ENCODE data around the gene KIRREL1. TPM values are rescaled to one million over a fixed set of nuclear protein-coding genes. Genes with fewer than 3 reads are reported as not detected.
A peak's percentile ranks its signal among the peaks of the same experiment; 100 is the strongest.

The KIRREL1 gene
- total RNA-seq, 1 experiment from 2014 or later: 42.4 TPM

GRCh38 chr1:158112994-158113758 is 119.7 kb downstream of the KIRREL1 start:
- POLR2A ChIA-PET: no interaction called here
- Mint-ChIP-seq H3K9me3 (peaks cover 4% of the 10 kb centered on the region; the same call in 1 of the 2 replicates), H3K36me3 (peaks cover 9% of the 10 kb centered on the region), H3K27ac (peak overlapping the region; percentile 35; the same call in 1 of the 2 replicates), H3K4me3 (peak overlapping the region; percentile 79), H3K4me1 (peaks cover 51% of the 10 kb centered on the region), H3K27me3 (ENCODE audit: low read depth) (peaks cover 49% of the 10 kb centered on the region)
- DNase-seq (ENCODE audit: low spot score) (peak; percentile 65), ATAC-seq (peak; percentile 69)
- TF ChIP-seq CTCF (IDR thresholded peaks at IDR 0.05) (peak; percentile 19; the same call in 1 of the 2 replicates), RORB (CRISPR knock-in tag; IDR thresholded peaks at IDR 0.05) (no peak), FOXP1 (CRISPR knock-in tag; IDR thresholded peaks at IDR 0.05; ENCODE audit: borderline replicate concordance) (peak; percentile 47; the same call in 1 of the 2 replicates), EMX1 (CRISPR knock-in tag; IDR thresholded peaks at IDR 0.05) (peak; percentile 66; the same call in 1 of the 2 replicates), ZNF396 (CRISPR knock-in tag; IDR thresholded peaks at IDR 0.05; ENCODE audit: borderline replicate concordance) (no peak), ZNF263 (CRISPR knock-in tag; IDR thresholded peaks at IDR 0.05; ENCODE audit: low read depth) (peak; percentile 81), CBFB (CRISPR knock-in tag; IDR thresholded peaks at IDR 0.05; ENCODE audit: low read depth) (peak; percentile 39; the same call in 1 of the 2 replicates), ZNF423 (CRISPR knock-in tag; IDR thresholded peaks at IDR 0.05) (0 out of 2 replicates have a peak, but pooled peaks have one; percentile 6), FOXK1 (CRISPR knock-in tag; IDR thresholded peaks at IDR 0.05) (0 out of 2 replicates have a peak, but pooled peaks have one; percentile 40), SP1 (CRISPR knock-in tag; conservative IDR thresholded peaks at IDR 0.05) (no peak), KAT7 (CRISPR knock-in tag; IDR thresholded peaks at IDR 0.05; ENCODE audit: borderline replicate concordance) (0 out of 2 replicates have a peak, but pooled peaks have one; percentile 46)
- TF ChIP-seq, protein P1, sequence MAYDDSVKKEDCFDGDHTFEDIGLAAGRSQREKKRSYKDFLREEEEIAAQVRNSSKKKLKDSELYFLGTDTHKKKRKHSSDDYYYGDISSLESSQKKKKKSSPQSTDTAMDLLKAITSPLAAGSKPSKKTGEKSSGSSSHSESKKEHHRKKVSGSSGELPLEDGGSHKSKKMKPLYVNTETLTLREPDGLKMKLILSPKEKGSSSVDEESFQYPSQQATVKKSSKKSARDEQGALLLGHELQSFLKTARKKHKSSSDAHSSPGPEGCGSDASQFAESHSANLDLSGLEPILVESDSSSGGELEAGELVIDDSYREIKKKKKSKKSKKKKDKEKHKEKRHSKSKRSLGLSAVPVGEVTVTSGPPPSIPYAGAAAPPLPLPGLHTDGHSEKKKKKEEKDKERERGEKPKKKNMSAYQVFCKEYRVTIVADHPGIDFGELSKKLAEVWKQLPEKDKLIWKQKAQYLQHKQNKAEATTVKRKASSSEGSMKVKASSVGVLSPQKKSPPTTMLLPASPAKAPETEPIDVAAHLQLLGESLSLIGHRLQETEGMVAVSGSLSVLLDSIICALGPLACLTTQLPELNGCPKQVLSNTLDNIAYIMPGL (CRISPR knock-in tag; IDR thresholded peaks at IDR 0.05): peak; percentile 72; the same call in 1 of the 2 replicates
- CTCF ChIA-PET: interaction anchor here (0.5 to 14.7 kb wide), 23 partner anchors 8 to 162 kb away, joined by 3 to 475 read pairs (median 5); partner anchors contain the start of gene KIRREL1

DNA sequence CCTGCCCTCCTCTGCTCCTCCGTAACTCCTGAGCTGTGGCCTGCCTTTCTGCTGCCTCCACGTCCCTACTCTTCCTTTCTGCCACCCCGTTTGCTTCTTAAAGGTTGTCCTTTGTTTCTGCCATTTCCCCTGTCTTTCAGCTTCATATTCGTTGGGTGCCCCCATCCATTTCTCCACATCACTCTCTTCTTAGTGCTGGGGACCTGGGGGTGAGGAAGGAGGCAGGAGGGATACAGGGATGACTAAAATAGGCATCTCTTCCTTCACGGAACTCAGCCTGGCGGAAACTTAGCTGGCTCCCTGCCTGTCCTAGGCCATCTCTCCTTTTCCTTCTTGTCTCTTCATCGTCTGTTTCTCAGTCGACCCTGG is 120.3 kb downstream of the KIRREL1 start:
- peak; percentile 1 for ATAC-seq
- no peak for DNase-seq (ENCODE audit: low spot score)
- H3K9me3 Mint-ChIP-seq: peaks cover 4% of the 10 kb centered on the region; the same call in 1 of the 2 replicates
- POLR2A ChIA-PET: no interaction called here
- TF ChIP-seq GTF2I (CRISPR knock-in tag; conservative IDR thresholded peaks at IDR 0.05) (no peak), SMAD4 (CRISPR knock-in tag; IDR thresholded peaks at IDR 0.05) (no peak), ZBTB43 (CRISPR knock-in tag; IDR thresholded peaks at IDR 0.05) (no peak)
- TF ChIP-seq, protein P2, sequence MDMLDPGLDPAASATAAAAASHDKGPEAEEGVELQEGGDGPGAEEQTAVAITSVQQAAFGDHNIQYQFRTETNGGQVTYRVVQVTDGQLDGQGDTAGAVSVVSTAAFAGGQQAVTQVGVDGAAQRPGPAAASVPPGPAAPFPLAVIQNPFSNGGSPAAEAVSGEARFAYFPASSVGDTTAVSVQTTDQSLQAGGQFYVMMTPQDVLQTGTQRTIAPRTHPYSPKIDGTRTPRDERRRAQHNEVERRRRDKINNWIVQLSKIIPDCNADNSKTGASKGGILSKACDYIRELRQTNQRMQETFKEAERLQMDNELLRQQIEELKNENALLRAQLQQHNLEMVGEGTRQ (CRISPR knock-in tag; IDR thresholded peaks at IDR 0.05): no peak
- H3K4me1 Mint-ChIP-seq: peaks cover 51% of the 10 kb centered on the region
- 0 out of 2 replicates have a peak overlapping the region, but pooled peaks have one; percentile 42 for H3K27ac Mint-ChIP-seq
- peak overlapping the region; percentile 79 for H3K4me3 Mint-ChIP-seq
- CTCF ChIA-PET: interaction anchor here (0.6 to 14.7 kb wide), 22 partner anchors 8 to 162 kb away, joined by 3 to 475 read pairs (median 4); partner anchors contain the start of gene KIRREL1
- peaks cover 49% of the 10 kb centered on the region for H3K27me3 Mint-ChIP-seq (ENCODE audit: low read depth)
- peaks cover 9% of the 10 kb centered on the region for H3K36me3 Mint-ChIP-seq

Measured in WTC11 (cell line).